ENCODE data around the gene CSH1.

DNA sequence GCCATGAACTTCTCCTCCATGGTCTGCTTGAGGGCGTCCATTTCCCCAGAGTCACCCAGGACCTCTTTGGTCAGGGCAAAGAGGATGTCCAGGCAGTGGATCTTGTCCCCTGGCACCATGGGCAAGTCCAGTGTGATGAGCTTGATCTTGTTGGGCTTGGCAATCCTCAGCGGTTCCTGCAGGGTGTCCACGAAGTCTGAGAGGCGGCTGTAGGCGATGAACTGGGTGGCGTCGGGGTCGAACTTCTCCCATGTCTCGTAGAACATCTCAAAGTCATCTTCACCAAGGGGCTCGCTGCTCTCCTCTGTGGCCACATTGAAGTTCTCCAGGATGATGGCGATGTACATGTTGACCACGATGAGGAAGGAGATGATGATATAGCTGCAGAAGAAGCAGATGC is 44.8 kb upstream of the CSH1 start:
- TF ChIP-seq POLR2AphosphoS5 (IDR thresholded peaks at IDR 0.05; ENCODE audit: borderline replicate concordance, low read depth, low read length) (no peak), EZH2 (IDR thresholded peaks at IDR 0.05) (no peak)

All from SK-N-MC (cell line).